ENCODE data around the gene CEP152.

- TF ChIP-seq CTCF (IDR thresholded peaks at IDR 0.05) (no peak), POLR2AphosphoS5 (IDR thresholded peaks at IDR 0.05) (no peak), POLR2A (IDR thresholded peaks at IDR 0.05) (no peak)
Measured at GRCh38 chr15:48802257-48802656, 8.6 kb downstream of the CEP152 start.

Data from suprapubic skin (tissue), 4 donors.